Kidney capillary endothelial cell (primary cell): ENCODE results near the gene PPP4R1.
"Not testable (repeated sequence)": the region's sequence is repeated elsewhere in the genome, so short reads cannot be mapped to it uniquely, and the experiment has no call there.

Experiments
- DNase-seq: peaks from one replicate; pipeline ENCODE4 v3.0.0-alpha.2; 2018; ENCODE audit warnings: low spot score

Gene PPP4R1

GRCh38 chr18:9630444-9630843 is 16.1 kb upstream of the PPP4R1 start:
- no peak for DNase-seq

- no peak for DNase-seq
Measured at GRCh38 chr18:9629709-9630108, 15.3 kb upstream of the PPP4R1 start.

GRCh38 chr18:9628984-9629383 is 14.6 kb upstream of the PPP4R1 start:
- DNase-seq: no peak

GRCh38 chr18:9627642-9628041 is 13.3 kb upstream of the PPP4R1 start:
- no peak for DNase-seq

- DNase-seq: no peak
Measured at GRCh38 chr18:9619990-9620389, 5.6 kb upstream of the PPP4R1 start.

- no peak for DNase-seq
Measured at GRCh38 chr18:9619545-9619944, 5.2 kb upstream of the PPP4R1 start.

- DNase-seq: no peak
Measured at GRCh38 chr18:9619056-9619455, 4.7 kb upstream of the PPP4R1 start.

GRCh38 chr18:9617006-9617542 is 2.7 kb upstream of the PPP4R1 start:
- no peak for DNase-seq

- no peak for DNase-seq
Measured at GRCh38 chr18:9616049-9616448, 1.7 kb upstream of the PPP4R1 start.

- DNase-seq: no peak
Measured at GRCh38 chr18:9615280-9615797, 980 bp upstream of the PPP4R1 start.

- no peak for DNase-seq
Measured at GRCh38 chr18:9613550-9614400, 584 bp downstream of the PPP4R1 start.

- no peak for DNase-seq
Measured at GRCh38 chr18:9612977-9613376, 1.4 kb downstream of the PPP4R1 start.

- no peak for DNase-seq
Measured at GRCh38 chr18:9612215-9612830, 2.0 kb downstream of the PPP4R1 start.

- DNase-seq: no peak
Measured at GRCh38 chr18:9609190-9609589, 5.2 kb downstream of the PPP4R1 start.

- no peak for DNase-seq
Measured at GRCh38 chr18:9608728-9609127, 5.6 kb downstream of the PPP4R1 start.

- no peak for DNase-seq
Measured at GRCh38 chr18:9608298-9608697, 6.1 kb downstream of the PPP4R1 start.

GRCh38 chr18:9607111-9607510 is 7.2 kb downstream of the PPP4R1 start:
- not testable (repeated sequence) for DNase-seq

- no peak for DNase-seq
Measured at GRCh38 chr18:9606039-9606438, 8.3 kb downstream of the PPP4R1 start.

- DNase-seq: no peak
Measured at GRCh38 chr18:9604348-9604747, 10.0 kb downstream of the PPP4R1 start.

GRCh38 chr18:9599328-9599727 is 15.0 kb downstream of the PPP4R1 start:
- no peak for DNase-seq

- DNase-seq: no peak
Measured at GRCh38 chr18:9597609-9598008, 16.8 kb downstream of the PPP4R1 start.

- DNase-seq: no peak
Measured at GRCh38 chr18:9596843-9597526, 17.4 kb downstream of the PPP4R1 start.

GRCh38 chr18:9596226-9596625 is 18.1 kb downstream of the PPP4R1 start:
- DNase-seq: no peak
